NCI-H2029 (cell line): ENCODE results near the gene WARS2.
A peak's percentile ranks its signal among the peaks of the same experiment; 100 is the strongest.
"Not testable (repeated sequence)": the region's sequence is repeated elsewhere in the genome, so short reads cannot be mapped to it uniquely, and the experiment has no call there.

Experiments used
- DNase-seq: peaks from one replicate; lab custom pipeline; 2025; lab: John Stamatoyannopoulos, UW

Gene WARS2

GRCh38 chr1:119140177-119141019 lies at the start of gene WARS2:
TSS of gene WARS2 (minus strand) at chr1:119140653. CDS start at chr1:119140644, 9 bp downstream.
- peak; percentile 96 for DNase-seq

GRCh38 chr1:119188926-119189325 lies 48.5 kb upstream of the WARS2 start:
- no peak for DNase-seq

- DNase-seq: no peak
Observed at GRCh38 chr1:119187416-119187815, 47.0 kb upstream of the WARS2 start.

- DNase-seq: no peak
Observed at GRCh38 chr1:119186471-119186870, 46.0 kb upstream of the WARS2 start.

GRCh38 chr1:119184972-119185371 lies 44.5 kb upstream of the WARS2 start:
- DNase-seq: no peak

GRCh38 chr1:119181218-119181617 lies 40.8 kb upstream of the WARS2 start:
- DNase-seq: no peak

GRCh38 chr1:119179051-119179450 lies 38.6 kb upstream of the WARS2 start:
- no peak for DNase-seq

GRCh38 chr1:119172927-119173326 lies 32.5 kb upstream of the WARS2 start:
- not testable (repeated sequence) for DNase-seq

GRCh38 chr1:119171381-119172010 lies 31.0 kb upstream of the WARS2 start:
- DNase-seq: not testable (repeated sequence)

- no peak for DNase-seq
Observed at GRCh38 chr1:119163396-119163795, 22.9 kb upstream of the WARS2 start.

GRCh38 chr1:119160866-119161265 lies 20.4 kb upstream of the WARS2 start:
- DNase-seq: no peak

- no peak for DNase-seq
Observed at GRCh38 chr1:119160409-119160808, 20.0 kb upstream of the WARS2 start.

- no peak for DNase-seq
Observed at GRCh38 chr1:119159966-119160365, 19.5 kb upstream of the WARS2 start.

- no peak for DNase-seq
Observed at GRCh38 chr1:119159111-119159510, 18.7 kb upstream of the WARS2 start.

- DNase-seq: not testable (repeated sequence)
Observed at GRCh38 chr1:119156761-119157160, 16.3 kb upstream of the WARS2 start.

- not testable (repeated sequence) for DNase-seq
Observed at GRCh38 chr1:119155069-119155468, 14.6 kb upstream of the WARS2 start.

GRCh38 chr1:119150150-119150549 lies 9.7 kb upstream of the WARS2 start:
- no peak for DNase-seq

- no peak for DNase-seq
Observed at GRCh38 chr1:119147661-119148090, 7.2 kb upstream of the WARS2 start.

- no peak for DNase-seq
Observed at GRCh38 chr1:119146466-119146865, 6.0 kb upstream of the WARS2 start.

GRCh38 chr1:119144813-119145212 lies 4.4 kb upstream of the WARS2 start:
- no peak for DNase-seq

- DNase-seq: no peak
Observed at GRCh38 chr1:119143706-119144105, 3.3 kb upstream of the WARS2 start.

GRCh38 chr1:119141660-119142059 lies 1.2 kb upstream of the WARS2 start:
- no peak for DNase-seq

GRCh38 chr1:119141020-119141424 lies 569 bp upstream of the WARS2 start:
- DNase-seq: no peak

- DNase-seq: peak; percentile 72
Observed at GRCh38 chr1:119139857-119140176, 636 bp downstream of the WARS2 start.
